GM21619 (cell line): ENCODE measurements around the gene APPL2.
"Not testable (repeated sequence)": the region's sequence is repeated elsewhere in the genome, so short reads cannot be mapped to it uniquely, and the experiment has no call there.

Experiments
- ATAC-seq: cut with Tn5 transposase; IDR thresholded peaks from one replicate; pipeline ENCODE4 v1.9.1; 2021; ENCODE audit not compliant: unreplicated experiment

APPL2 gene

GRCh38 chr12:105256921-105257320 is 20.9 kb upstream of the APPL2 start:
- ATAC-seq, result no peak

- ATAC-seq, result not testable (repeated sequence)
Observed at GRCh38 chr12:105256431-105256830, 20.5 kb upstream of the APPL2 start.

- ATAC-seq, result no peak
Observed at GRCh38 chr12:105256011-105256410, 20.0 kb upstream of the APPL2 start.

GRCh38 chr12:105253866-105254513 is 18.0 kb upstream of the APPL2 start:
- no peak for ATAC-seq

GRCh38 chr12:105252901-105253300 is 16.9 kb upstream of the APPL2 start:
- ATAC-seq, result no peak

- not testable (repeated sequence) for ATAC-seq
Observed at GRCh38 chr12:105245776-105246427, 9.9 kb upstream of the APPL2 start.

- no peak for ATAC-seq
Observed at GRCh38 chr12:105245291-105245690, 9.3 kb upstream of the APPL2 start.

- ATAC-seq, result no peak
Observed at GRCh38 chr12:105240228-105240627, 4.3 kb upstream of the APPL2 start.

GRCh38 chr12:105239304-105239703 is 3.3 kb upstream of the APPL2 start:
- ATAC-seq, result no peak

GRCh38 chr12:105237666-105238065 is 1.7 kb upstream of the APPL2 start:
- no peak for ATAC-seq

- ATAC-seq, result no peak
Observed at GRCh38 chr12:105235281-105235731, 668 bp downstream of the APPL2 start.

GRCh38 chr12:105234197-105234596 is 1.8 kb downstream of the APPL2 start:
- no peak for ATAC-seq

GRCh38 chr12:105233041-105233905 is 2.7 kb downstream of the APPL2 start:
- ATAC-seq, result no peak

- ATAC-seq, result no peak
Observed at GRCh38 chr12:105231396-105231795, 4.6 kb downstream of the APPL2 start.

GRCh38 chr12:105229371-105229770 is 6.6 kb downstream of the APPL2 start:
- no peak for ATAC-seq

- ATAC-seq, result no peak
Observed at GRCh38 chr12:105228966-105229365, 7.0 kb downstream of the APPL2 start.

GRCh38 chr12:105228494-105228893 is 7.5 kb downstream of the APPL2 start:
- ATAC-seq, result no peak

- ATAC-seq, result no peak
Observed at GRCh38 chr12:105227879-105228278, 8.1 kb downstream of the APPL2 start.

- ATAC-seq, result peak; percentile 61
Observed at GRCh38 chr12:105226219-105226618, 9.8 kb downstream of the APPL2 start.

- no peak for ATAC-seq
Observed at GRCh38 chr12:105225505-105226015, 10.4 kb downstream of the APPL2 start.

GRCh38 chr12:105224399-105224798 is 11.6 kb downstream of the APPL2 start:
- no peak for ATAC-seq

- no peak for ATAC-seq
Observed at GRCh38 chr12:105223884-105224283, 12.1 kb downstream of the APPL2 start.
